ENCODE measurements around the gene PIEZO1.

The PIEZO1 gene

GRCh38 chr16:88697831-88698615 lies 87.0 kb downstream of the PIEZO1 start:
- Mint-ChIP-seq H3K4me1 (ENCODE audit: low read depth) (peaks cover 34% of the 10 kb centered on the region), H3K36me3 (ENCODE audit: low read depth) (peaks cover 29% of the 10 kb centered on the region), H3K9me3 (no peaks in the 10 kb centered on the region), H3K27ac (peak overlapping the region; percentile 55), H3K27me3 (ENCODE audit: low read depth) (no peaks in the 10 kb centered on the region), H3K4me3 (peak overlapping the region; percentile 34)

DNA sequence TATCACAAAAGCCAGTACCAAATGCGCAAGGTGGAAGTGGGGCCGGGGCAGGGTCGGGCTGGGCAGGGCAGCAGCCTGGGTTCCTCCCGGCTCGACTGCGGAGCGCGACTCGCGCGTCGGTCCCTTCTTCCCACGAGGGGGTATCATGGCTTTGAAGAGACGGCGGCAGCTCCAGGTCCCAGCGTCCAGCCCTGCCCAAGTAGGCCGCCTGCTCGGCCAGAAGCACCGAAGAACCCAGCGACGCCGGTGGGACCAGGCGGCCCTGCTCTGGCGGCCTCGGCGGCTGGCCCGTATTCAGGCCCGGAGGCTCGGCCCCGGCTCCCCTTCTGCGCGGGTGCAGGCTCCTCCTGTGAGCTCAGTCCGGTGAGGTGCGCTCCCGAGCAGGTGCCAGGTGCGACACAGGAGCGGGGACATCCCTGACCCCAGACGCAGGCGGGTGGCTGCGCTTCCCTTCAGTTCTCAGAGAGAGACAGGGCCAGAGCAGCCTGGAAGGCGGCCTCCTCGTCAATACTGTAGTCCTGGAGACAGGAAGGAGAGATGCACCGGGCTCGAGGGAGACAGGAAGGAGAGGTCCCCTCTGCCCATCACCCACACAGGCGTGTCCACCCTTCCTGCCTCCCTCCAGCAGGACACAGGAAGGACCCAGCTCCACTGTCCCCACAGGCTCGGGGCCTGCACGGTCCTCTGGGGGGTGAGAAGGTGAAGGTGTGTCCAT lies 87.7 kb downstream of the PIEZO1 start:
- Mint-ChIP-seq H3K27ac (peak overlapping the region; percentile 55), H3K27me3 (ENCODE audit: low read depth) (no peaks in the 10 kb centered on the region), H3K4me1 (ENCODE audit: low read depth) (peaks cover 33% of the 10 kb centered on the region), H3K9me3 (no peaks in the 10 kb centered on the region), H3K36me3 (ENCODE audit: low read depth) (peaks cover 25% of the 10 kb centered on the region), H3K4me3 (no peak overlapping the region)

GRCh38 chr16:88696441-88696840 lies 88.6 kb downstream of the PIEZO1 start:
- Mint-ChIP-seq H3K36me3 (ENCODE audit: low read depth) (peaks cover 25% of the 10 kb centered on the region), H3K4me1 (ENCODE audit: low read depth) (peaks cover 34% of the 10 kb centered on the region), H3K9me3 (no peaks in the 10 kb centered on the region), H3K4me3 (no peak overlapping the region), H3K27ac (no peak overlapping the region), H3K27me3 (ENCODE audit: low read depth) (no peaks in the 10 kb centered on the region)

DNA sequence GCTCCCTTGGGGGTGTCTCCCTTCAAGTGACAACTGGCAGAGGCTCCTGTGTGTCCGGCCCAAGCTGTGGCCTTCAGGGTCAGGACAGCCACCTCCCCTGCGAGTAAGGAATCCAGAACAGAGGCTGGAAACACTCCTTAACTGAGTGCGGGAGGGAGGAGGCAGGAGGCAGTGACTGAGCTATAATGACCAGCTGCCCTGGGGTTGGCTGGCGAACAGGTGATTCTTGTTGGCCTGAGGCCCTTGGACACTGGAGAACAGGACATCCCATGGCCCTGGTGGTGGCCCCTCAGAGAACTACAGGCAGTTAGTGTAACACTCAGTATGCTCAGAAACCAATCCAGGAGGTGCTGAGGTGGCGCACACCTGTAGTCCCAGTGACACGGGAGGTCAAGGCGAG lies 89.3 kb downstream of the PIEZO1 start:
- Mint-ChIP-seq H3K36me3 (ENCODE audit: low read depth) (peaks cover 23% of the 10 kb centered on the region), H3K27me3 (ENCODE audit: low read depth) (no peaks in the 10 kb centered on the region), H3K4me1 (ENCODE audit: low read depth) (peaks cover 34% of the 10 kb centered on the region), H3K27ac (no peak overlapping the region), H3K4me3 (no peak overlapping the region), H3K9me3 (no peaks in the 10 kb centered on the region)

GRCh38 chr16:88695218-88695617 lies 89.8 kb downstream of the PIEZO1 start:
- no peak overlapping the region for H3K4me3 Mint-ChIP-seq
- peaks cover 34% of the 10 kb centered on the region for H3K4me1 Mint-ChIP-seq (ENCODE audit: low read depth)
- no peaks in the 10 kb centered on the region for H3K9me3 Mint-ChIP-seq
- peaks cover 19% of the 10 kb centered on the region for H3K36me3 Mint-ChIP-seq (ENCODE audit: low read depth)
- no peak overlapping the region for H3K27ac Mint-ChIP-seq
- no peaks in the 10 kb centered on the region for H3K27me3 Mint-ChIP-seq (ENCODE audit: low read depth)

GRCh38 chr16:88694221-88695087 lies 90.6 kb downstream of the PIEZO1 start:
- Mint-ChIP-seq H3K27me3 (ENCODE audit: low read depth) (no peaks in the 10 kb centered on the region), H3K36me3 (ENCODE audit: low read depth) (peaks cover 12% of the 10 kb centered on the region), H3K4me1 (ENCODE audit: low read depth) (peaks cover 29% of the 10 kb centered on the region), H3K27ac (peak overlapping the region; percentile 26), H3K4me3 (no peak overlapping the region), H3K9me3 (no peaks in the 10 kb centered on the region)

DNA sequence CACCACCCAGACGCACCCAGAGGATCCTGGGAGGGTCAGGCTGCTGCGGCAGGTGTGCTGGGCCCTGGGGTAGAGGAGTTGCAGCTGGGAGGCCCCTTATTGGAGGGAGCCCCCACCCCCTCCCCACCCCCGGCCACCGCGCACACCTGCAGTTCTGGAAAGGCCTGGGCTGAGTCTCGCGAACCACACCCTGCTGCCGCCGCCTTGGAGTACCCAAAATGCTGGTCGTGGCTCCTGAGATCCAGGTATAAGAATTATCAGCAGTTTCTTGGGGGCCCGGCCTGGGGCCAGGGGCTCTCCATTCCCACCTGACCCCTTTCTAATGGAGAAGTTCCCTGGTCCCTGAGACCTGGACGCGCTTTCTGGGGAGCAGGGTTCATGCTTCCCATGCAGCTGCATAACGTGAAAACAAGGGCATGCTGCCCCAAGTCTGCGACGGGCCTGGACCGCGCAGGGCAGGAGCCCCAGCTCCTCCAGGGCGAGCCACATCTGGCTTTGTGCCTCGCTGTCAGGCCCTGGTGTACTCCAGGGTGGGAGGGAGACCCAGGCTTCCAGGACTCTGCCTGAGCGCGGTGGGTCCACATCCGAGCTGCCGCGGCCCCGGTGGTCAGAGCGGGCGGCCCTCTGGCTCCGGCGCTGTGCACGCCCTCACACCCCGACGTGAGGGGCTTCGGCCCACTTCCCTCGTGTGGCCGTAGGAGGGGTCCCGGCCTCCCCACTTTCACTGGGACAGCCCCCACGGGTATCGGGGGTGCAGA lies 91.4 kb downstream of the PIEZO1 start:
- Mint-ChIP-seq H3K27ac (peak overlapping the region; percentile 26), H3K4me3 (no peak overlapping the region), H3K4me1 (ENCODE audit: low read depth) (peaks cover 34% of the 10 kb centered on the region), H3K9me3 (no peaks in the 10 kb centered on the region), H3K36me3 (ENCODE audit: low read depth) (peaks cover 11% of the 10 kb centered on the region), H3K27me3 (ENCODE audit: low read depth) (no peaks in the 10 kb centered on the region)

DNA sequence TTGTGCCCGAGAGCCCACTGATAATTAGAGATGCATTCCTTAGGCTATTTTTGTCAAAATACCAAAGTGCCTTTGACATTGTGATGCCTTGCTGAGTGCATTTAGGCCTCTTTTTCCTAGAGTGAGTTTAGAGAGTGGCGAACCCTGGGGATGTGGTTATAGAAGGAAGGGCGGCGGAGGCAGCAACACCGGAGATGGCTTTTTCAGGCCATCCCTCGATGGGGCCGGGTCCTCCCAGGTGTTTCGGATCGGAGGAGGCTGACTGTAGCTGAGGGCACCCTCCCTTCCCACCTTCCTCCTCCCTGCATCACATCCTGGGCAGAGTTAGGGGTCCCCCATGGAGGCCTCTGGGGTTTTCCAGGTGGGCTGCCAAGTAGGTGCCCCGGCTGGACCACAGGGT lies 92.2 kb downstream of the PIEZO1 start:
- peaks cover 34% of the 10 kb centered on the region for H3K4me1 Mint-ChIP-seq (ENCODE audit: low read depth)
- H3K27me3 Mint-ChIP-seq (ENCODE audit: low read depth), result no peaks in the 10 kb centered on the region
- peak overlapping the region; percentile 84 for H3K27ac Mint-ChIP-seq
- peaks cover 11% of the 10 kb centered on the region for H3K36me3 Mint-ChIP-seq (ENCODE audit: low read depth)
- peak overlapping the region; percentile 18 for H3K4me3 Mint-ChIP-seq
- no peaks in the 10 kb centered on the region for H3K9me3 Mint-ChIP-seq

DNA sequence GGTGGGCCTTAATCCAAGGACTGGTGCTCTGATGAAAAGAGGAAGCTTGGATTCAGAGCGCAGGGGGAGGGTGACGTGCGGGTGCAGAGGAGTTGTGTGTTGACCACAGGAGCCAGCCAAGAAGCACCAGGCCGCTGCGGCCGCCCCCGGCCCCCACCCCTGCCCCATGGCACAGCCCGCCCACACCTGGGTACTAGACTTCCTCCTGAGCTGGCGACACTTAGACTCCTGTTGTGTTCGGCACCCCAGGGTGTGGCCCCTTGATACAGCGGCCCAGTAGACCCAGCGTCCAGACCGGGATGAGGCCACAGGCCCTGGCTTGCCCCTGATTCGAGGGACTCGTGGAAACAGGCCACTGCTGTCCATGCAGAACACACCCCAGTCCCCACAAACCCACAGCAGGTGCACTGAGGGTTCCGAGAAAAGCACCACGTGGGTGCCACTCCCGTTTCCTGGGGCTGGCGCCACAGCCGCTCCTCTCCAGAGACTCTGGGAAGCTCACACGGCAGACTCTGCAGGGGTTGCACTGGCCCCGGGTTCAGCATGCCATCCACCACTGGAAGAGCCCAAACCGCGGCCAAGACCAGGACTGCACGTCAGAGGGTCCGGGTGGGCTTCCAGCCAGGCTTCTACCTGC lies 93.0 kb downstream of the PIEZO1 start:
- peak overlapping the region; percentile 72 for H3K4me3 Mint-ChIP-seq

GRCh38 chr16:88691129-88691813 lies 93.7 kb downstream of the PIEZO1 start:
- no peaks in the 10 kb centered on the region for H3K27me3 Mint-ChIP-seq (ENCODE audit: low read depth)
- H3K27ac Mint-ChIP-seq, result peak overlapping the region; percentile 55
- H3K9me3 Mint-ChIP-seq, result no peaks in the 10 kb centered on the region
- H3K4me1 Mint-ChIP-seq (ENCODE audit: low read depth), result peaks cover 31% of the 10 kb centered on the region
- H3K4me3 Mint-ChIP-seq, result peak overlapping the region; percentile 59
- peaks cover 4% of the 10 kb centered on the region for H3K36me3 Mint-ChIP-seq (ENCODE audit: low read depth)

More for the DNA sequence above, 93.0 kb downstream of the PIEZO1 start:
- H3K27ac Mint-ChIP-seq, result peak overlapping the region; percentile 84
- H3K27me3 Mint-ChIP-seq (ENCODE audit: low read depth), result no peaks in the 10 kb centered on the region
- H3K9me3 Mint-ChIP-seq, result no peaks in the 10 kb centered on the region
- peaks cover 5% of the 10 kb centered on the region for H3K36me3 Mint-ChIP-seq (ENCODE audit: low read depth)
- peaks cover 31% of the 10 kb centered on the region for H3K4me1 Mint-ChIP-seq (ENCODE audit: low read depth)

GRCh38 chr16:88690341-88691128 lies 94.5 kb downstream of the PIEZO1 start:
- Mint-ChIP-seq H3K9me3 (no peaks in the 10 kb centered on the region), H3K4me3 (peak overlapping the region; percentile 59), H3K27ac (peak overlapping the region; percentile 55), H3K4me1 (ENCODE audit: low read depth) (peaks cover 31% of the 10 kb centered on the region), H3K27me3 (ENCODE audit: low read depth) (no peaks in the 10 kb centered on the region), H3K36me3 (ENCODE audit: low read depth) (peaks cover 4% of the 10 kb centered on the region)

GRCh38 chr16:88688013-88688778 lies 96.8 kb downstream of the PIEZO1 start:
- no peak overlapping the region for H3K27ac Mint-ChIP-seq
- no peak overlapping the region for H3K4me3 Mint-ChIP-seq
- no peaks in the 10 kb centered on the region for H3K27me3 Mint-ChIP-seq (ENCODE audit: low read depth)
- H3K36me3 Mint-ChIP-seq (ENCODE audit: low read depth), result peaks cover 6% of the 10 kb centered on the region
- H3K4me1 Mint-ChIP-seq (ENCODE audit: low read depth), result peaks cover 35% of the 10 kb centered on the region
- H3K9me3 Mint-ChIP-seq, result no peaks in the 10 kb centered on the region

Measured in T-helper 1 cell treated with Interleukin-12 subunit alpha and Interleukin-12 subunit beta and Interleukin-4 antibody, amounts not matched to agents 30 μg/mL and 1 μg/mL, for 36 hours (primary cell).